DMS114 treated with DMSO at 0.1 percent for 48 hours (cell line): Measurements from ENCODE around the gene JAZF1.

Experiments used
- DNase-seq: peaks from one replicate; lab custom pipeline; 2025; ENCODE audit not compliant: unreplicated experiment; lab: John Stamatoyannopoulos, UW

Gene JAZF1

DNA sequence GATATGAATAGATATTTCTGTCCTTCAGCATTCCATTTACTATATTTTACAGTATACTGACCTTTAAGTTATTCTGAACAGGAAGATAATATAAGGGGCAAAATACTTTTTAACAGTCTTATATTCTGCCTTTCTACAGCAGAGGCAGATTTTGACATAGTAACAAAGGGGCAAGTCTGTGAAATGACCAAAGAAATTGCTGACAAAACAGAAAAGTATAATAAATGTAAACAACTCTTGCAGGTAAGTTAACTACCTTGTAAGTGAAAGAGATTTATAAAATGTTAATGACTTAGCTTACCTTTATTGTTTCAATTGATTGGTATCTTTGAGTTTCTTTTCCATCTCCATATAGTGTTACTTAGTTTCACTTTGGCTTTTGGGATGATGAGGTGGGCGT lies 384.6 kb downstream of the JAZF1 start:
- no peak for DNase-seq

DNA sequence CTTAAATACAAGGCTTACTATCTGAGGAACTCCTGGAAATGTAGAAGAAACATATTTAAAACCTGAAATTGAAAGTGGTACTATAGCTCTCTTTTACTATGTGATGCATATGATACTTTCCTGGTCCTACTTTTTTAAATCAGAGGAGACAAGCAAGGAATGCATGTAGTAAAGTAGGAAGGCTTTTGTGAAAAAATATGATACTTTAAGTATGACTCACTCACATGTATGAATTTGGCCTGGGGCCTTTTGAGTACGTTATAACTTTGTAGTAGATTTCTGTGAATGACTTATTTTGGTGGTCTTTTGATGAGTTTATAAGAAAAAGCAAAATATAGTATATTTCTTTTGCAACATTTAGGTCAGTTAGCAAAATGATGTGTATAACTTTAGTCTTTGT lies 386.8 kb downstream of the JAZF1 start:
- no peak for DNase-seq

DNA sequence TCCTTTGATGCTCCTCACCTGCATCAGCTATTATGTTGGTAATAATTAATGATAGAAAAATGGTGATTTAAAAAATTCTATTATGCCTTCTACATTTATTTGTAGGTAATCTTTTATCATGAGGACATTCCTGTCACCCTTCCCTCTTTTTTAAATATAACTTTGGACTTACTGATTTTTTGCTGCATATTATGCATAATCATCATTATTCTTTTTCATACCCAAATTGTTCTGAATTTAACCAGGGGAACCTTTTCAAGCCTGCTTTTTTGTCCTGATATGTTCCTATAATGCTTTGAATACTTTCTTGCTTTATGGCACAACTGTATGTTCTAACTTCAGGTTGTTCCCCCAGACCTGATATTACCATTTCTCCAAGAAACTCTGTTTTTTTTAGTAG lies 392.2 kb downstream of the JAZF1 start:
- no peak for DNase-seq

DNA sequence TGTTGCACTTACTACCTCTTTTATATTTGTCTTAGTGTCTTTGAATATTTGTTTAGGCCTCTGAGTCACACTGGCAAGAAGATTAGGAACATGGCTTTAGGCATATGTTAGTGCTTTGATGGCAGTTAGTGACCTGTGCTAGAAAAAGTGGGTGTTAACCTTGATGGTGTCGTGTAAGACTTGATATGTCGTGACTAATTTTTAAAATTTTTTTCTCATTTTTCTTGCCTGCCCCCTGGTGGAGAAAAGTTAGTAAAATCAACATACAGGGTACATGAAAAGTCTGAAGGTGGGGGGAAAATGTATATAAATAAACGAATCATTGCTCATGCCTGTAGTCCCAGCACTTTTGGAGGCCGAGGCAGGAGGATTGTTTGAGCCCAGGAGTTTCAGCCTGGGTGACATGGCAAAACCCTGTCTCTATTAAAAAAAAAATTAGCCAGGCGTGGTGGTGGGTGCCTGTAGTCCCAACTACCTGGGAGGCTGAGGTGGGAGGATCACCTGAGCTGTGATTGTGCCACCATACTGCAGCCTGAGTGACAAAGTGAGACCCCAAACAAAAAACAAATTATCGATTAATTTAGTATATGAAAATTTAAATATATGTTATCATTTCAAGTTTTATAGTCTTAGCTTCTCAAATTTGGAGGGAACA lies 396.1 kb downstream of the JAZF1 start:
- DNase-seq = peak; percentile 36

DNA sequence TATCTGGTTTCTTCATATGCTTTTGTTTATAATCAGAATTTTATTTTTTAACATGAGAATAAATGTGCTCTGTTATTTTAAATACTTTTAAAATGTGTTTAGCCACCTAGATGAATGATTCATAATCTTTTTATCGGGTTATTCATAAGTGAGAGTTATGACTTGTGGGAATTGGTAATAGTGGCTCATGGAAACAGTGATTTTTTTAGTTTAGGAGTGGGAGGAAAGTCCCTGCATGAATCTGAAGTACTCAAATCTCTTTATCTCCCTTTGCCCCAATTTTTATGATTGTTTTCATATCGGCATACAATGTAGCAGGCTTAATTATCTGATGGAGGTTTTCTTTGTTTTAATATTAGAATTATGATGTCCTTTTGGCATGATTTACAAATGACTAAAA lies 397.7 kb downstream of the JAZF1 start:
- no peak for DNase-seq

DNA sequence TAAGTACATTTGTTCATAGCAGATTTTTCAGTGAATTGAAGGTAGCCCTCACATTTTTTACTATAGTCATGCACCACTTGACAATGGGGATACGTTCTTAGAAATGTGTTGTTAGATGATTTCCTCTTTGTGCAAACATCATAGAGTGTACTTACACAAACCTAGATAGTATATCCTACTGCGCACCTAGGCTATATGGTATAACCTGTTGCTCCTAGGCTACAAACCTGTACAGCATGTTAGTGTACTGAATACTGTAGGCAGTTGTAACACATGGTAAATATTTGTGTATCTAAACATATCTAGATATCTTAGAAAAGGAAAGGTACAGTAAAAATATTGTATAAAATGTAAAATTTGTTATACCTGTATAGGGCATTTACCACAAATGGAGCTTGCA lies 399.4 kb downstream of the JAZF1 start:
- DNase-seq = no peak
